Left hindlimb (tissue), 1 donor: ENCODE measurements around the gene CDH16.
"Not testable (repeated sequence)": the region's sequence is repeated elsewhere in the genome, so short reads cannot be mapped to it uniquely, and the experiment has no call there.

Experiments used
- DNase-seq: peaks from one replicate; pipeline ENCODE4 v3.0.0-alpha.2; 2018

Gene CDH16

DNA sequence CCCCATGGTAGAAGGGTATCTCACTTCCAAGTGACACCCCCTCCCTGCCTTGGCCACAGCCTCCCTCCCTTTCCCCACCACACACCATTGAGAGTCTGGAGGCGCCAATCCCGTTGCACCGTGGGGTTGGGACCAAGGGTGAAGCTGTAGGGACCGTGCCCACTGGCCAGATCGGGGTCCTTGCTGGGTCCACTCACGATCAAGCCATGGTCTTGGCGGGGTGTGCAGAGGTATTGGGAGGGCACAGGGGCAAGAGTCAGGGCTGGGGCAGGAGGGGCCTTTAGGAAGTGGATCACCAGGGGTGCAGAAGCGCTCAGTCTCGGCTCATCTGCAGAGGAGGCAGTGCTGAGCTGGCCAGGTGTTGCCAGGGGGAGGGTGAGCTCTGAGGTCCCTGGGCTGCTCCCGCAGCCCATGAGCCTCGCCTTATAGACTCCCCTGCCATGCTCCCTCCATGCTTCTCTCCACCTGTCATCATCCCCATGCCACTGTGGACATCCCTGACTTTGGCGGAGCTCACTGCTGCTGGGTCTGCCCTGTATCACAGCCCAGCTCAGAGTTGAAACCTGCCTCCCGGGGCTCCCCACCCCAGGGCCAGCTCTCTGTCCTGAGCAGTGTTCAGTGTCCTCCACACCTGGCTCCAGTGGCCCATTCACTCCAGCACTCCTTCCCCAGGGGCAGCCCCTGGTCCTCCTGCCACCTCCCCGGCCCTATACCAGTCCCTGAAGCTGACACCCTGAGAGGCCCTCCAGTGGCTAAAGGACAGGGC, 8.3 kb downstream of the CDH16 start:
- no peak for DNase-seq

DNA sequence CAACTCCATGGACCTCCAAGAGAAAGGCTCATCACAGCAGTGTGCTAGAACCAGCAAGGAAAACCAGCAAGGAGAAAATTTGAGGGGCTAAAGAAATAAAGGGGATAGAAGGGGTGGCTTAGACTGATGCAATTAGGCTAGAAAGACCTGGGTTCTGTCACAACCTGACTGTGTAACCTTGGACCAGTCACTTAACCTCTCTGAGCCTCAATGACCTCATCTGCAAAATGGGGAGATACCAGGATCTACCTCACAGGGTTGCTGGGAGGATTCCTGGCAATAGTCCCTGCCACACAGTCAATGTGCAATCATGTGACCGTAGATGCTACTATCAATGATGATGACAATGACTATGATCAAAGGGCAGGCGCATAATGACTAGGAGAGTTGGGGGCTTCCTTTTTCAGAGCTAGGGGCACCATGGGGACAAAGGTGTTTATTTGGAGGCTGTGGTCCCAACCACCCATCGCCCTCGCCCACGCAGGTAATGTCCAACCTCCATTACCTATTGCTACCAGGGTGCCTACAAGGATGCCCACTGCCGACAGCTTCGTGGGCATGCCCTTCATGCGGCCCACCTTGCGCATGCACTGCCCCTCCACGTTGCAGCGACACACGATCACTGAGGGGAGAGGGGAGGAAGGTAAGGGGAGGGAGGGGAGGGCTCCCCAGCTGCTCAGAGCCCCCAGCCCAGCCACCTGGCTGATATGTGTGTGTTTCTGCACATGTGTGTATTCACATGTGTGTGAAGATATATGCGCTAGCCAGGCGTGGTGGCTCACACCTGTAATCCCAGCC, 9.7 kb downstream of the CDH16 start:
- DNase-seq: no peak

DNA sequence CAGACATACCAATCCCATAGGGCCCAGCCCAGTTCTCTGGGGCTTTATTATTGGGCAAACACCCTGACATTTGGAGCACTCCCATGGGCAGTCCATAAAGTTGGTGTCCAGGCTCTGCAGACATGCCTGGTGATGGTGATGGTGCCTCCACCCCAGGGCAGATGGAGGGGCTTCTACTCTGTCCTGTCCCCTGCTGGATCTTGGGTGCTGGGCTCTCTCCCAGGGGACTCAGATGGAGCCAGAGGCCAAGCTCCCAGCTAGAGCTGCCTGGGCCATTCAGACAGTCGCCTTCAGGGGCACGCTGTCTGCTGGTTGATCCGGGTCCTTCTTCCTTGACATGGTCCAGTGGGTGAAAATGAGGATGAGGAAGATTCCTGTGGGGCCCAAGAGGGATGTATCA, 10.6 kb downstream of the CDH16 start:
- DNase-seq: no peak

DNA sequence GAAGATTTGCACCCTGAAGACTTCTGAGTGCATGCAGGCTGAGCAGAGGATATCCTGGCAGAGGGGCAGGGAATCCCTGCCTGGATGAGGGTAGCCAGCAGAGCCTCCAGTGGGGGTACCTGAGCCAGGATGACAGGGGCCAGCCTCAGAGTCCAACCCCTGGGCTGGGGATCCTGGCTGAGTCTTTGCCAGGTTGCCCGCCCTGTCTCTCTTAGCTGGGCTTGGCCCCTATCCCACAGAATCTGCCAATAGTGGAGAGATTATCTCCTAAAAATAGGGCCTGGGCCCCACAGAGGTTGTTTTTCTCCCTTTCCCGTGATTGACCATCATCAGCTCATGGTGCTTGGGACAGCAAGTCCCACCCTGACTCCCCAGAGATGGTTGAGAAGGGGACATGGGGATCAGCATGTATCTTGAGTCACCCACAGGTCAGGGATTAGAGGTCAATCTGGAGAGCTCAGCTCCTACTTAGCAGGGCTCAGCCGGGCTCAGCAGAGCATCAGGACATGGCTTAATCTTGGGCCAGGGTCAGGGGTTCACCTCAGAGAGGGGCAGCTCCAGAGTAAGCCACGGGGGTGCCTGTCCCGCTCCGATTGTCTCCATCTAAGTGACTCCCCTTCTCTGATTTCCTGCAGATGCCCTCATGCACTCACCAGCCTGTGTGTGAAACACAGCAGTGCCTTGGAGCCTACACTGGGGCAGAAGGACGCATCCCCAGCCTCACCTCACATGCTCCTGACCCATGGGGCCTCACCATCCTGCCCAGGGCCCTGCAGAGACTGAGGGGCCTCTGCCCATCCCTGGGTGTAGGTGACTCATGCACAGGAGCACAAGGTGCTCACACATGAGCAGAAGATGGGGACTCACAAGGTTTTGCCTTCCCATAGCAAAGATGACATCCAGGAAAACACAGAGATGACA, 11.5 kb downstream of the CDH16 start:
- DNase-seq: no peak

DNA sequence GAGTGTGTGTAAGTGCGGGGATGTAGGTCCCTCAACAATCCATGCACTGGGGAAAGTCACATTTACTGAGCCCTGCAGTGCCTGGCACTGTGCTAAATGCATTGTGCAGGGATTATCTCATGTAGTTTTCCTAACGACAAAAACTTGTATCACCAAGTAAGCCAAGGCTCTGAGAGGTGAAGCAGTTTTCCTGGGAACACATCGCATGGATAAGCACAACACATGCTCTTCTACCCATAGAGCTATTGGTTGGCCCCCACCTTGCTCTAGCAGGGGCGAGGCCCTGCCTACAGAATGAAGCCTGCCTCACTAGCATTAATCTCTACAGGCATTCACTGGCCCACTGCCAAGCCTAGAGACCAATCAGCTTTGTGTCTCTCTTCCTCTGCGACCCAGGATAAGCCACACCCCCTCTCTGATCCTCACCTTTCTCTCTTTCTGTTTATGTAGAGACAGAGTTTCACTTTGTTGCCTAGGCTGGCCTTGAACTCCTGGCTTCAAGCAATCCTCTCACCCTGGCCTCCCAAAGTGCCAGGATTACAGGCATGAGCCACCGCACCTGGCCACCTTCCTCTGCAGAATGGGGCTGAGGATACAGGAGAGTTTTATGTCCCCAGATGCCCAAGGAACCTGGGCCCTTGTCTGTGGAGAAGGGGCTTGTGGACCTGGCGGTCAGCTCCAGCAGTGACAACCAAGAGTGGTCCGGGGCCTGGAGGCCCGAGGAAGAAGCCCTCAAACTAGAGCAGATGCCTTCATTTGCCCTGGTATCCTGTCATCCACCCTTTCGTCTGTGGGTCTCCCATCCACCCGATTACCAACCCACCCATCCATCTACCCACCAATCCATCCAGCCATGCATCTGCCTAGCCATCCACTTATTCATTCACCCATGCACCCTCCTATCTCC, 12.8 kb downstream of the CDH16 start:
- DNase-seq: no peak

DNA sequence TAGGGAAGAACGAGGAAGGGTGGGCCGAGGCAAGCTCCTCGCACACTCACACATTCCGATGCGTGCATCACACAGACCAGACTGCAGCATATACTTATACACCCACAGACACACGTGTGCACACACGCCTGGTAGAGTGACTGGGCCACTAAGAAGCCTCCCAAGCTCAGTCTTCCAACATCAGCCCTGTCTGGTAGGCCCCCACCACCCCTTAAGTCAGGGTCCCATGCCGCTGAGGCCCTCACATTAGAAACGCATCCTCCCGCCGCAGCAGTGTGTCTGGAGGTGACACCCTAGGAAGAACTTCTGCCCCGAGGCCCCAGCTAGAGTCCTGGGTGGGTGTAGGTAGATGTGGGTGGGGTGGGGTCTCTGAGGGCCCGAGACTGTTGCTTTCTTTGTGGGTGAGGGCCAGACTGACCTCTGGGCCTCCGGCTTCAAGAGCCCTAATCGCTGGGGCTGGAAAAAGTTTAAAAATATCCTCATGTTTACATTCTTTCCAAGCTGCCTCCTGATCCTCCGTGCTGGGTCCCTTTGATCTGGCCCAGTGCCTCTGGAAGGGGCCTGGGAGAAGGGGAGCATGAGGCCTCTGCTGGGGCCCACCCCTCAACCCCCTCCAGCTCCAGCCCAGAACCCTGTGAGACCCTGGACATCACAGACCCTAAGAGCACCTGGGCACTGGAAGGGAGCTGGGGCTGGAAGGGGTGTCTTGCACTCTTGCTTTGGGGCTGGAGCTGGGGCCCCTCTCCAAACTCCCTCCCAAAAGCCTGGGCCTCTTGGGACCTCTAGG, 13.6 kb downstream of the CDH16 start:
- no peak for DNase-seq

DNA sequence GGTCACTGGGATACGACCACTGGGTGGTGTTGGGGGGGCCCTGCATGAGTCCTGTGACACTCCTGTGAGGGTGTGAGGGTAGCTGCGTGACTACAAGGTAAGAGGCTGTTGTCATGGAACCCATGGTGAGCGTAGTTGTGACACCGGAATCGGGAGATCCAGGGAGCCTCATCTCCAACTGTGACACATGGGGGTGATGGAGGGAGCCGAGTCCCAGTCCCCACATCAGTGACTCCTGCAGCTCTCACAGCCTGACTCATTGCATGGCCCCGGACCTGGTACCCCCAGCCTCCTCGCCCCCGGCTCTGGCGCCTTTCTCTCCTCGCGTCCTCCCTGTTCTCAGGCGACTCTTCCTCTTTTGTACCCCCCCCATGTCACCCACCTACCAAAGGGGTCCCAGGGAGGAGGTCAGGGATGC, 14.2 kb downstream of the CDH16 start:
- no peak for DNase-seq

DNA sequence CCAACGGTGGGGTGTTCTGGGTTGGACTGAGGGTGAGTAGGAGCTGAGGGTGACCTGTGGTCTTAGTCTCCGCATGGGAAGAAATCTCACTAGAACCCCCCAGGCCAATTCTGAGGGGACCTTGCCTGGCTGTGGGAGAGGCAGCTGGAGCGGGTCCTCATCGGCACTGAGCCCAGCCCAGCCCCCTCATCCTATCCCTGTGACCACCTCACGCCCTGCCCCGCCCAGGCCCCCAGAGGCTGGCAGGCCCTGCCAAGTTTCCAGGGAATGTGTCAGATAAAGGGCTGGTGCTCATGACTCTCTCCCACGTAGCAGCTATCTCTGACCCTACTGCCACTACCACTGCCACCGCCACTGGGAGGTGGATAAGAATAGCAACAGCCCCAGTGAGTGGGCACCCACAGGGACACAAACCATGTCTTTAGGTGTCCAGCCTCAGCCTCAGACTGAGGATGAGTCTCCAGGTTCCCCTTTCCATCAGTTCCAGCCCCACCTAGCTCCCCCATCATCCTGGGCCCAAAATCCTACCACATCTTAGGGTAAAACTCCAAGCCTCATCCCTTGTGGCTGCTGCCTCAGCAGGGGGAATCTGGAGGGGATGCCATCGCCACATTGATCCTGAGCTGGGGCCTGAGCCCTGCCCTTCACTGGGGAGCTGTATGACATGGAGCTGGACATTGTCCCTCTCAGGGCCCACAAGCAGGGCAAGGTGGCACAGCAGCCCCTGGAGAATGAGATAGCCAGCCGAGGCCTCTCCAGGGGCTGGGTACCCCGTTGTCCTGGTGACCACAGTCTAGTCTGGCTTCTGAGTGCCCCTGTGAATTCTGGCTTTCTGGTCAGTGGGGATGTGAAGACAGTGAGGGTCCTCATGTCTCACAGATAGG, 14.9 kb downstream of the CDH16 start:
- no peak for DNase-seq

DNA sequence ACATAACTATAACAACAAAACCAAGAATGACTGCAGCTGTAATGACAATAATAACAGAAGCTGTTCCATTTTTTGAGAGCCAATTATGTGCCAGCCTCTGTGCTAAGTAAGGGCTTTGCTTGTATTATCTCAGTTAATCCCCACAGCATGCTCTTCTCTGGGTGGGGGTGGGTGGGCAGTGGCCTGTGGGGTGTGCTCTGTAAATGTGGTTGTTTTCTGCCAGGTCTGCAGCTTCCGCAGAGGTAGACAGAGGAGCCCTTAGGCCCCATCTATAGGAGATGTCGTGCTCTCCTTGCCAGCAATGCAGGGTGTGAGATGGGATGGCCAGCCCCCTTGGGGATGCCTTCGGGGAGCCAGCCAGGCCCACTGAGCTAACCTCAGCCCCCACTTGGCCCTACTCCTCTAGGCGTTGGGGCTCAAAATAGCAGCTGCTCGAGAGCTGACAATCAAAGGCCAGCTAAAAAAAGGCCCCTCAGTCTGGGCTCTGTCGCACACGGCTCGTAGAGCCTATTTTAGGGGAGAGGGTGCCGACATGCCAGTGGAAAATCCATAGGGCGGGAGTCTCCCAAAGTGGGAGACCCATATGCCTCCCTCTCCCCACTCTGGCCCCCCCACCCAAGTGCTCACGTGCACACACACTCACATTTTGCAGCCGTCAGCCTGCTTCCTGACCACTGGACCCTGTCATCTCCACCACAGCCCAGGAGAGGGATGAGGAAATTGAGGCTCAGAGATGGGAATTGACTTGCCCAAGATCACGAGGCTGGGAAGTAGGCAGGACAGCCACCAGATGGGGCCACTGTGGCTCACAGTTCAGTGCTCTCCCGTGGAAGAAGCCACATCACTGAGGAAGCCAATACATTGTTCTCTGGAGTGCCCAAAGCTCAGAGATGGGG, 15.8 kb downstream of the CDH16 start:
- no peak for DNase-seq

DNA sequence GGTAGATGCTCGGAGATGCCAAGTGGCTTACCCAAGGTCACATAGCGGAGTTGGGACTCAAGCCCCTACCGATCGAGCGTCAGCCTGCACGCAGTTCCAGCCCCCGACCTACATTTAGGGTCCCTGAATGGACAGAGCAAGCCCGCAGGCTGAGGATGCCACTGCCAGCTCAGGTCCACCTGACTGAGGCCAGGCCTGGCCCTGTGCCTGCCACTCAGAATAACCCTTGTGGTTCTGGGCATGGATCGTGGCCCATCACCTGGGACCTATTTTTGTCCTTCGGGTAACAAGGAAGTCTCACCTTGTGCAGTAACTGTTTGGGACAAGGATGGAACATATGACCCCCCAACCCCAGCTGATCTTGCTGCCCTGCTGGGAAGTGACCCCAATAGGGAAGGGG, 17.1 kb downstream of the CDH16 start:
- no peak for DNase-seq

DNA sequence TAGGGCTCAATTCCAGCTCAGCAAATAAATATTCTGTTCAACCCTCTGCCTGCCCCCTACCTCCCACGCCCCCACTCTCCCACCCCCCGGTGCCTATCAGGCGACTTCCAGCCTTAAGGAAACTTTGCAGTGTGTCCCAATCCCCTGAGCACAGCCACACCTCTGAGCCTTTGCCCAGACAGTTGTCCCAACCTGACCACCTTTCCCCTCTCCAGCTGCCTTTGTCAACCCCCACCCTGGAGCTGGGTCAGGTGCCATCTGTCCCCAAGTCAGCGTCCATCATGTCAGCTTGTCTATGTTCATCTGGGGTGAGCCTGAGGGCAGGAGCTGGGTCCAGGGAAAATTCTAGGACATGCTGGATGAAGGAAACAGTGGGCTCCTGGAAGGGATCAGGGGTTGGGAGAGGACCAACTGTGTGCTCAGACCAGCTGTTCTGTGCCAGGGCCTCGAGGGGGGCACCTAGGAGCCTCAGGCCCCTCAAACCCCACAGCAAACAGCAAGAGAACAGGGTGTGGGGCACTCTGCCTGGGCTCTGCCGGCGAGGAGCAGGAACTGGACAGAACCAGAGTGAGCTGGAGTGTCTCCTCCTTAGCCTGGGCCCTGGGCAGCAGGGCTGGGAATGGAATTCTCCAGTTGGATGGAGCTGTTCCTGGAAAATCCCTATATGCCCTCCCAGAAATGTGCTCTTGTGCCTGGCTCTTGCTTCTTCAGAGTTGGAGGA, 17.8 kb downstream of the CDH16 start:
- DNase-seq: no peak

DNA sequence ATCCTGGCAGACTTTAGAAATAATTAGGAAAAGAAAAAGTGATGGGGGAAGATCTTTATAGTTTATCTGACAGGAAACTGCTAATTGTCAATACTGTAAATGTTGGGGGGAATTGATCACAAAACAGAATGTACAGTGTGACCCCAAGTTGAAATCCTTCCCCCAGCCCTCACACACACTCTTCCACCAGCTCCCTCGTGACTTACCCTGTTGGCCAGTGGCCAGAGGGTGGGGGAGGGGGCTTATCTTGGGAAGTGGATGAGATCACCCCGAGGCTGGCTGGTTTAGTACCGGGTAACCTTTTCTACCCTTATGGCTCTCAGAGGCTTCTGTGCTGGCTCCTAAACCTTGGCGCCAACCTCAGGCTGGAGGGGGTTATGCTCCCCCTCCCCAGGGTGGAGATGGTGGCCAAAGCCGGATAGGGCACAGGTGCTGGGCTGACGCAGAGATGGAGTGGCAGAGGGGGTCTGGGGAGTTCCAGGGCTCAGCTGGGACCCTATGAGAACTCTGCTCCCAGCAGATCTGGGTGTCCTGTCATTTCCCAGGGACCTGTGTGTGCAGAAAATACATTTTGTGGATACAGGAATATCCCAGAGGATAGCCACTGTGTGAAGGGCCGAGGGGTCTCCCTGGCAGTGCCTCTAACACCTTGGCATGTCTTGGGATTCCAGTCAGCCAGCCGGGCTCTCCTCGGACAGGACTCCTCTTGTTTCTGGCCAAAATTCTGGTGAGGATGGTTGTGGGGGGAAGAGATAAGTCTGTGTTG, 18.6 kb downstream of the CDH16 start:
- DNase-seq: peak; percentile 65

DNA sequence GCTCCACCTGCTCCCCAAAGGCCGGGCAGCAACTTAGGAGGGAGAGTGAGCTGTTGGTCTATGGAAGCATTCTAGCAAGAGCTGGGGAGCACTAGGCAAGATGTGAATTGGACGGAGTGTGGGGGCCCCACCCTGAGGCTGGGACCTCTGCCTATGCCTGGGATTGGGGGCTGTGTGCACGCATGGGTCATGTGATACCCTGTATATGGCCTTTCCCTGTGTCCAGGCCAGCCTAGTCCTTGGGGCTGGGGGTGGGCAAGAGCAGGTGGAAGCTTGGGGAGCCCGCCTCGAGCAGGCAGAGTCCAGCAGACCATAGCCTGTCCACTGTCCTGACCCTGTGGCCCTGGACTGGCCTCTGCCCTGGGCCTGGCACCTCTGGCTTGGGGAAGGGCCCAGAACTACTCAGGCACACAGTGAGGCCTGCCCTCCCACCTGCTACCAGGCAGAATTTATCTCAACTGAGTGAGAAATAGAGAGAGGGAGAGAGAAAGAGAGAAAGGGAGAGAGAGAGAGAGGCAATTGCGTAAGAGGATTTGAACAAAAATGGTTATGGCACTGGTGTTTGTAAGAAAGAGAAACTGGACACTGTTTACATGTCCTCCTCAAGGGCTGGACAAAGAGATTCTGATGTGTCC, 19.3 kb downstream of the CDH16 start:
- no peak for DNase-seq

DNA sequence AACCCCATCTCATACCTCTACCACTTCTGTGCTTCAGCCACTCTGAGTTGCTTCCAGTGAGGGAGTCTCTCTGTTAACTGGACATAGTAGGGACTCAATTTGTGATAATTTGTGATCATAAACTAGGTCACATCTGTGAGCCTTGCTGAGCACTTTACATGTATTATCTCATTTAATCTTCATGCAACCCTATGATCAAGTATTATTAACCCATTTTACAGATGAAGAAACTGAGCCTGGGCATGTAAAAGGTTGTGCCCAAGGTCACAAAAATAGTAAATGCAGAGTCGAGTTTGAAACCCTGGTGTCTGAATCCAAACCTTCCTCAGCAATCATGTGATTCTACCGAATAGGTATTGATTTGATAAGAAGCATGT, 19.8 kb downstream of the CDH16 start:
- DNase-seq: no peak

DNA sequence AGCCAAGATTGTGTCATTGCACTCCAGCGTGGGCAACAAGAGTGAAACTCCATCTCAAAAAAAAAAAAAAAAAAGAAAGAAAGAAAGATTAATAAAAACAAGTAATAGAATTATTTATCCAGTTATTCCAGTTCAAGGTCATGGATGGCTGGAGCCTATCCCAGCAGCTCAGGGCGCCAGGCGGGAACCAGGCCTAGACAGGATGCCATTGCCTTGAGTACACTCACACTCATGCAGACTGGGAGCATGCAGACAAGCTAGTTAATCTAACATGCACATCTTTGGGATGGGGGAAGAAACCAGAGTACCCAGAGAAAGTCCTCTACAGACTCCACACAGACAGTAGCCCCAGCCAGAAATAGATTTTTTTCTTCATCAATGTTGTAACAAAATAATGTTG, 20.5 kb downstream of the CDH16 start:
- no peak for DNase-seq

DNA sequence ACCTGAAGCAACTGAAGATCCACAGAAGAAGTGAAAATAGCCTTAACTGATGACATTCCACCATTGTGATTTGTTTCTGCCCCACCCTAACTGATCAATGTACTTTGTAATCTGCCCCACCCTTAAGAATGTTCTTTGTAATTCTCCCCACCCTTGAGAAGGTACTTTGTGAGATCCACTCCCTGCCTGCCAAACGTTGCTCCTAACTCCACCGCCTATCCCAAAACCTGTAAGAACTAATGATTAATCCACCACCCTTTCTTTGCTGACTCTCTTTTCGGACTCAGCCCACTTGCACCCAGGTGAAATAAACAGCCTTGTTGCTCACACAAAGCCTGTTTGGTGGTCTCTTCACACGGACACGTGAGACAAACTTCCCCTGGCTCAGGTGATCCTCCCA, 22.0 kb downstream of the CDH16 start:
- not testable (repeated sequence) for DNase-seq

DNA sequence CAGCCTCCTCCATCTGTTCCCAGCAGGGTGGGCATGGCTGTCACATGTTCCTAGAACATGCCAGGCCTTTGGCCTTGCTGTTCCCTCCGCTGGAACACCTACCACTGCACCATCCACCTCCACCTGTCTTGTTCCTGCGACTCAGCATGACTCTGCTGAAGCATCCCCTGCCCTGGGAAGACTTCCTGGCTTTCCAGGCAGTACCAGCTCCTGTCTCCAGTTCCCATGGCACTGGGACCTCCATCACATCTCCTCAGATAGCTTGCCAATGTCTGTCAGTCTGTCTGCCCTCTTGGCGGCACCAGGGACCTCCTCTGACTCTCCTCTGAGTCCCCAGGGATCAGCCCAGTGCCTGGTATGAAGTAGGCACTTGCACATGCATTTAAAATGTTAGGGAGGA, 22.7 kb downstream of the CDH16 start:
- DNase-seq: no peak

DNA sequence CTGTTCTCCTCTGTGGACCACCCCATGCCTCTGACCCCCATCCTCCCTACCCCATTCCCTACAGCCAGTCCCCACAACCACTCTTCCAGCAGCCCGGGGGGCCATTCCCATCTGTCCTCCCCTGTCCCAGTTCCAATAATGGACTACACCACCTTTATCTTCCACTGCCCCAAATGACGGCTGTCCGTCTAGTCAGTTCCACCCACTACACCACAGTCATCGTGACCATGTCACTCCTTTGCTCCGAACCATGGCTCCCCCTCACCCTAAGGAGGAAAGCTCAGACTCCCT, 23.1 kb downstream of the CDH16 start:
- no peak for DNase-seq
